Superior temporal gyrus (tissue), 1 donor: Measurements from ENCODE around the gene CDC25B.

ENCODE experiments used
- DNase-seq: peaks from one replicate; pipeline ENCODE4 v3.0.0-alpha.2; 2016; ENCODE audit errors: extremely low spot score

The CDC25B gene

DNA sequence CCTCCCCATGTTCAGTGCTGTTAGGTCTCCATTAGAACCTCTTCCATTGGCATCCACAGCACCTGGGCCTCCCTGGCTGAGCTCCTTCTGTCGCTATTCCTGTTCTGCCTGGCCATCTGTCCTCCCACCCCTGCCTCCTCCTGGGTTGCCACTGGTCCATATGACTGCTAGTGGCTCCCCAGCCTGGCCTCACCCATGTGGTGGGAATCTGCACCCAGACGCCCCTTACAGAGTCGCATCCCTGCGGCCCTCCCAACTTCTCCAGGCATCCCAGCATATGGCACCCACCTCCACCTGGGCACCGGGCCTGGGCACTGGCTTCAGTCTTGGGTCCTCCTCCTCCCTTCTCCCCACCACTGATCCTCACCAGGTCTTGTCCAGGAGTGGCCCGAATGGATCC is 7.7 kb downstream of the CDC25B start:
- DNase-seq = no peak

DNA sequence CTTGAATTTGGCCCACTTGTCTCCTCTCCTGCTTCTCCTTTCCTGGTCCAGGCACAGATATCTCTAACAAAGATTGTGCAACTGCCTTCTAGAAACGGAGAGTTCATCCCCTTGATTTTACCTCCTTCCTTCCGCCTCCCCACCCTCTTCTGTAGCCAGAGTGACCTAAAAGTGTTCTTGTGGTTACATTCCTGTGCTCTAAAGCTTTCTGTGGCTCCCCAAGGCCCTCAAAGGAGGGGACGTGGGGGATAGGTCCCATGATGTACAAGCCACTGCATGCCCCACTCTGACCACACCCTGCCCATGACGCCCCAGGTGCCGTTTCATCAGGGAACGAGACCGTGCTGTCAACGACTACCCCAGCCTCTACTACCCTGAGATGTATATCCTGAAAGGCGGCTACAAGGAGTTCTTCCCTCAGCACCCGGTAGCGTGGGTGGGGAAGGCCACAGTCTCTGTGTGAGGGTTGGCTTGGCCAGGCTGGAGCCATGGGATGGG is 8.2 kb downstream of the CDC25B start:
- DNase-seq = no peak

DNA sequence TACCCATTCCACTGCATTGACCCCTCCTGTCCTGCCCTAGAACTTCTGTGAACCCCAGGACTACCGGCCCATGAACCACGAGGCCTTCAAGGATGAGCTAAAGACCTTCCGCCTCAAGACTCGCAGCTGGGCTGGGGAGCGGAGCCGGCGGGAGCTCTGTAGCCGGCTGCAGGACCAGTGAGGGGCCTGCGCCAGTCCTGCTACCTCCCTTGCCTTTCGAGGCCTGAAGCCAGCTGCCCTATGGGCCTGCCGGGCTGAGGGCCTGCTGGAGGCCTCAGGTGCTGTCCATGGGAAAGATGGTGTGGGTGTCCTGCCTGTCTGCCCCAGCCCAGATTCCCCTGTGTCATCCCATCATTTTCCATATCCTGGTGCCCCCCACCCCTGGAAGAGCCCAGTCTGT is 8.7 kb downstream of the CDC25B start:
- no peak for DNase-seq

GRCh38 chr20:3808544-3808943 is 12.4 kb downstream of the CDC25B start:
- DNase-seq = no peak

- DNase-seq = peak; percentile 97
Measured at GRCh38 chr20:3811467-3812258, 15.6 kb downstream of the CDC25B start.

- DNase-seq = no peak
Measured at GRCh38 chr20:3812259-3812681, 16.2 kb downstream of the CDC25B start.

- DNase-seq = peak; percentile 25
Measured at GRCh38 chr20:3812975-3813847, 17.1 kb downstream of the CDC25B start.

GRCh38 chr20:3813848-3814581 is 17.9 kb downstream of the CDC25B start:
- peak; percentile 4 for DNase-seq

DNA sequence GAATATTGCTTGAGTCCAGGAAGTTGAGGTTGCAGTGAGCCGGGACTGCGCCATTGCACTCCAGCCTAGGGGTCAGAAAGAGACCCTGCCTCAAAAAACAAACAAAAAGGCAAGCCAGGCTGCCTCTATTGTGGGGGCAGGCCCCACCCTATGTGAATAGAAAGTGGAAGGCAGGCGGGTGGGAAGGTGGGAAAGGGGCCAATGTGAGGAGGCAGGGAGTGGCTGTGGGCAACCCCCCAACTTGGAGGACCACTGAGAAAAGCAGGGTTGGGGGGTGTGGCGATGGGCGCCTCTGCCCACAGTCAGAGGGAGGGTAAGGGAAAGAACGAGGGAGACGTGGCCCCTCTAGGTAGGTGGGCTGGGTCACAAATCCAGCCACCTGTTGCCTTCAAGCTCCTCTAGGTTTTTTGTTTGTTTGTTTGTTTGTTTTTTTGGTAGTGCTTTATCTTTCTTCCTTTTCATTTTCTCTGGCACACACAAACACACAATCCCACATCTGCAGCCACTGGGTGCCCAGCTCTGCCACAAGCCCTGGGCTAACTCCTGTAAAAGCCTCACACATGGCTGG is 18.9 kb downstream of the CDC25B start:
- no peak for DNase-seq

DNA sequence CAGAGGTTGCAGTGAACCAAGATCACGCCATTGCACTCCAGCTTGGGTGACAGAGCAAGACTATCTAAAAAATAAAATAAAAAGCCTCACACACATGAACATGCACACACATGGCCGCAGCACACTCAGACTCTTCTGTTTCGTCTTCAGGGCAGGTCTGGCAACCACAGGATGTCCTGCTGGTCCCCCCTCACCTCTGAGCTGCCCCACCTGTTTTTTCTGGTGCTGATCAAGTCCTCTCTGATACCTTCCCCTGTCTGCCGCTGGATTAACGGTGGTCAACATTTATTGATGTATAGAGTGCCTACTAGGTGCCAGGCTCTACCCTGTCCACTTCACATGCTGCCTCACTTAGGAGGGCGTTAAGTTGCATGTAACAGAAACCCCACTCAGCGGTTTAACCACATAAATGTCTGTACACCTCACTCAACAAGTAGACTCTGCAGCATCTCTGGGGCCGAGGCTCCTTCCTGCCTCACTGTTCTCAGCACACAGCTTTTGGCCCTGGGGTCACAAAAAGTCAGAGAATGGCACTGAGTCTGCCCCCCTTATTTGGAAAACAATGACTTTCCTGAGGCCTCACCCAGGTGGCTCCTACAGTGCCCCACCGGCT is 19.7 kb downstream of the CDC25B start:
- no peak for DNase-seq

GRCh38 chr20:3818155-3819151 is 22.3 kb downstream of the CDC25B start:
- DNase-seq = peak; percentile 64

GRCh38 chr20:3819411-3820047 is 23.4 kb downstream of the CDC25B start:
- no peak for DNase-seq

- peak; percentile 98 for DNase-seq
Measured at GRCh38 chr20:3820048-3820900, 24.2 kb downstream of the CDC25B start, which contains the start of gene AP5S1. AP5S1 (plus strand) TSS chr20:3820547; CDS start chr20:3822118, 1,571 bp downstream.

DNA sequence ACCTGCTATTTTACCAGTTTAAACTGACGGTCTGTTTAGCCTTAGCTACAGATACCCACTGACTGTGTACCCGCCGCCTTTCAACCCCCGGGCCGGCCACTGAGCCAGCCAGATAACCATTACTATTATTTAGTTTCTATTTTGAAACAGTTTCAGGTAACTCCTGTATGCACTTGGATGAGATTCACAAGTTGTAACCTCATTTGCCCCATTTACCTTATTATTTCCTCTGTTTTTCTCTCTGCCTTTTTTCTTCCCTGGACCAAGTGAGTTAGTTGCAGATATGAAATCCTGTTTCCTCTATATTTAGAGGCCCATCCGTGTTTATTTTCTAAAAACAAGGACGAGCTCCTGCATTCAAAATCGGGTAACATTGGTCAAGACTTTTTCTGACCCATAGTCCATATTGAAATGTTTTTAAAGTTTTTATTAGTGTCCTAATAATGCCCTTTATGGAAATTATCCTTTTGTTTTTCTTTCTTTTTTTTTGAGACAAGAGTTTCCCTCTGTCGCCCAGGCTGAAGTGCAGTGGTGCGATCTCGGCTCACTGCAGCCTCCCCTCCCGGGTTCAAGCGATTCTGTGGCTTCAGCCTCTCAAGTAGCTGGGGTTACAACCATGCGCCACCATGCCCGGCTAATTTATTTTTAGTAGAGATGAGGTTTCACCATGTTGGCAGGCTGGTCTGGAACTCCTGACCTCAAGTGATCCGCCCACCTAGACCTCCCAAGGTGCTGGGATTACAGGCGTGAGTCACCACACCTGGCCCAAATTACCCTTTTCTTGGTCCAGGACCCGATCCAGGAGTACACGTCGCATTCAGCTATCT is 25.0 kb downstream of the CDC25B start:
- DNase-seq = no peak

- no peak for DNase-seq
Measured at GRCh38 chr20:3821996-3822395, 25.9 kb downstream of the CDC25B start.

- DNase-seq = no peak
Measured at GRCh38 chr20:3823881-3824280, 27.8 kb downstream of the CDC25B start.

DNA sequence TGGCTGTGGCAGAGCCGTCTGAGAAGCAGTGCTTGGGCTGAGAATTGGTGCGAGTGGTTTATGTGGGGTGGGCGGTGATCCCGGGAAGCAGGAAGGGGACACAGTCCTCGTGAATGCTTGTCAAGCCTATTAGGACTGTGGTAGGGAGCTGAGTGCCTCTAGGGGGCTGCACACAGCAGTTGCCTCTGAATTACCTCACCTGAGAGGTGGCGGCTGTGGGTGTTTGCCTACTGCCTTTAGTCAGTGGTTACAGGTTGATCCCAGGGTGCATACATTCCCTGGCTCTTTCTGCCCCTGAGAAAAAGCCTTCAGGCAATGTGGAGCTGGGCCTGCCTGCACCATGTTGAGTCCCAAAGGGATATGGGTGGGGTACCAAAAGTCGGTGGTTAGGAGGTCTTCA is 29.4 kb downstream of the CDC25B start:
- no peak for DNase-seq
